Erythroblast (primary cell): Measurements from ENCODE around the gene SCT.

Experiments used
- DNase-seq, 2 experiments: peaks; one replicate each; lab custom pipeline; 2025; lab: John Stamatoyannopoulos, UW
- GATA1 ChIP-seq: IDR thresholded peaks from 2 replicates; pipeline ENCODE4 v1.6.1; 2011; ENCODE audit warnings: low read depth, mild to moderate bottlenecking, control low read depth, low read length, moderate library complexity
- POLR2A ChIP-seq: IDR thresholded peaks from 2 replicates; pipeline ENCODE4 v1.6.1; 2011; ENCODE audit warnings: mild to moderate bottlenecking, low read length

Gene SCT

GRCh38 chr11:638631-639331, 11.8 kb upstream of the SCT start:
- no peak for DNase-seq

GRCh38 chr11:637593-638521, 10.9 kb upstream of the SCT start:
- TF ChIP-seq GATA1: no peak
- TF ChIP-seq POLR2A: no peak
- DNase-seq: no peak

More at GRCh38 chr11:638631-639331, 11.8 kb upstream of the SCT start:
- no peak for TF ChIP-seq POLR2A
- TF ChIP-seq GATA1: no peak

GRCh38 chr11:637333-637592, 10.3 kb upstream of the SCT start:
- TF ChIP-seq GATA1 (no peak), POLR2A (no peak)
- no peak for DNase-seq

GRCh38 chr11:636511-637332, 9.7 kb upstream of the SCT start, which contains the start of gene DRD4:
DRD4 (plus strand) TSS chr11:637269; CDS start chr11:637305, 36 bp downstream.
- no peak for DNase-seq
- TF ChIP-seq GATA1: no peak
- TF ChIP-seq POLR2A: no peak

- TF ChIP-seq GATA1 (no peak), POLR2A (no peak)
- no peak for DNase-seq
Observed at GRCh38 chr11:635945-636510, 9.0 kb upstream of the SCT start.

- no peak for DNase-seq
- TF ChIP-seq GATA1: no peak
Observed at GRCh38 chr11:630871-631270, 3.9 kb upstream of the SCT start.

GRCh38 chr11:629237-629583, 2.2 kb upstream of the SCT start:
- no peak for TF ChIP-seq GATA1
- no peak for DNase-seq

GRCh38 chr11:628056-628455, 1.1 kb upstream of the SCT start:
- DNase-seq: no peak
- TF ChIP-seq POLR2A (no peak), GATA1 (no peak)

GRCh38 chr11:627308-627576, 261 bp upstream of the SCT start:
- TF ChIP-seq GATA1: no peak
- TF ChIP-seq POLR2A: no peak
- no peak for DNase-seq

GRCh38 chr11:625636-626268, 1.2 kb downstream of the SCT start:
- no peak for TF ChIP-seq GATA1
- TF ChIP-seq POLR2A: no peak

GRCh38 chr11:624705-625635, 2.0 kb downstream of the SCT start, which contains the start of gene CDHR5:
CDHR5 (minus strand) TSS chr11:624955; CDS start chr11:624902, 53 bp downstream.
- TF ChIP-seq POLR2A (no peak), GATA1 (no peak)
- DNase-seq: peak in 1 of 2 experiments; percentile 22

More at GRCh38 chr11:625636-626268, 1.2 kb downstream of the SCT start:
- DNase-seq: no peak

GRCh38 chr11:623999-624704, 2.8 kb downstream of the SCT start:
- peak; percentile 37 to 63 for DNase-seq
- TF ChIP-seq POLR2A (no peak), GATA1 (no peak)
